SW 1271 (cell line): ENCODE results near the gene PTPRM.

Experiments
- DNase-seq, 2 experiments: peaks; one replicate each; lab custom pipeline; 2025; lab: John Stamatoyannopoulos, UW

PTPRM gene

GRCh38 chr18:7566567-7567473 lies at the start of gene PTPRM:
TSS of gene PTPRM (plus strand) at chr18:7567316. CDS start at chr18:7567819, 503 bp downstream.
- peak in 1 of 2 experiments; percentile 24 for DNase-seq

- DNase-seq = no peak
These were observed 49.3 kb upstream of the PTPRM start for GRCh38 chr18:7517852-7518251.

GRCh38 chr18:7520200-7520785 lies 46.8 kb upstream of the PTPRM start:
- no peak for DNase-seq

- peak in 1 of 2 experiments; percentile 26 for DNase-seq
These were observed 45.8 kb upstream of the PTPRM start for GRCh38 chr18:7521226-7521856.

- DNase-seq = no peak
These were observed 43.3 kb upstream of the PTPRM start for GRCh38 chr18:7523772-7524171.

GRCh38 chr18:7524786-7525185 lies 42.3 kb upstream of the PTPRM start:
- no peak for DNase-seq

GRCh38 chr18:7532942-7533341 lies 34.2 kb upstream of the PTPRM start:
- no peak for DNase-seq

GRCh38 chr18:7535436-7536205 lies 31.5 kb upstream of the PTPRM start:
- no peak for DNase-seq

- DNase-seq = no peak
These were observed 30.0 kb upstream of the PTPRM start for GRCh38 chr18:7537145-7537544.

- DNase-seq = no peak
These were observed 25.3 kb upstream of the PTPRM start for GRCh38 chr18:7541835-7542234.

- DNase-seq = no peak
These were observed 22.4 kb upstream of the PTPRM start for GRCh38 chr18:7544686-7545085.

- no peak for DNase-seq
These were observed 21.4 kb upstream of the PTPRM start for GRCh38 chr18:7545734-7546133.

GRCh38 chr18:7548221-7548620 lies 18.9 kb upstream of the PTPRM start:
- no peak for DNase-seq

- no peak for DNase-seq
These were observed 18.4 kb upstream of the PTPRM start for GRCh38 chr18:7548721-7549120.

GRCh38 chr18:7557973-7558372 lies 9.1 kb upstream of the PTPRM start:
- DNase-seq = no peak

- no peak for DNase-seq
These were observed 8.3 kb upstream of the PTPRM start for GRCh38 chr18:7558769-7559168.

- no peak for DNase-seq
These were observed 7.3 kb upstream of the PTPRM start for GRCh38 chr18:7559709-7560319.

- no peak for DNase-seq
These were observed 5.1 kb upstream of the PTPRM start for GRCh38 chr18:7561909-7562460.

GRCh38 chr18:7562491-7562890 lies 4.6 kb upstream of the PTPRM start:
- no peak for DNase-seq

GRCh38 chr18:7565677-7566076 lies 1.4 kb upstream of the PTPRM start:
- no peak for DNase-seq

GRCh38 chr18:7566244-7566566 lies 911 bp upstream of the PTPRM start:
- no peak for DNase-seq
